Stimulated activated CD4-positive, alpha-beta T cell treated with anti-CD3 and anti-CD28 coated beads, Interleukin-2, amount 100 ng/mL, for 24 hours (primary cell): ENCODE data around the gene EVA1A.

Experiments
- DNase-seq, 2 donors: peaks; one replicate each; pipeline ENCODE4 v3.0.0-alpha.2; 2020

Gene EVA1A

DNA sequence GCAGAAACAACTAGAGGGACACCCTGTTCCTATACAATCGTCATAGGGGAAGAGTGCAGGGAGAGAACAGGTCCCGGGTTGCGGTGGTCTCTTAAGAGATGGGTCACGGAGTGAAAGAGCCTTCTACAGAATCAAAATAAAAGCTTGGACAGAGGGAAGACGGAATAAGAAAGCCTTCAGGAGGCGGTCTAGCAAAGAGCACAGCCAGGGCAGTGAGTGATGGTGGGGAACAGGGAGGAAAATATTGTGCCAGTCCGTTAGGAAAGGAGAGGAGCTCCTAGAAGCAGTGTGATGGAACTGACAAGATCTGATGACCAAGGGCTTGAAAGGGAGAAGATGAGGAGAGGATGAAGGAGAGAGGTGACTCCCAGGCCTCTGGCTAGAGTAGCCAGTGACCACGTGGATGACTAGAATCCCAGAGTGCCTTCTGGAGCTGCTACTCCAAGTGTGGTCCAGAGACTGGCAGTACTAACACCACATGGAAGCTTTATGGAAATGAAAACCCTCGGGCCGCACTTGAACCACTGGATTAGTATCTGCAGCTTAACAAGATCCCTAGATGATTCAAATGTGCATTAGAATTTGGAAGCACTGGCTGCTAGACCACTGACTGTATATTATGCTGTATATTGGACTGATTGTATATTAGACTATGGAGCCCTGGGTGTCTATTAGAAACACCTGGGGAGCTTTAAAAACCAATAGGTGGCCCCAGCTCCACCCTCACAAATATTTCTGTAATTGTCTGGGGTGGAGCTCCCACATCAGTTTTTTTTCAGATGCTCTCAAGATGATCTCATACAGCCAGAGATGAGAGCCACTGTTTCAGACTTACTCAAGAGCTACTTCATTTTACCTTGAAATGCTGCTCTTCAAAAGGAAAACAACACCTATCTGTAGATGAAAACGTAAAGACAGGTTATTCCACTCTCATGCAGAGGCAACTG, 1.1 kb upstream of the EVA1A start:
- no peak for DNase-seq

DNA sequence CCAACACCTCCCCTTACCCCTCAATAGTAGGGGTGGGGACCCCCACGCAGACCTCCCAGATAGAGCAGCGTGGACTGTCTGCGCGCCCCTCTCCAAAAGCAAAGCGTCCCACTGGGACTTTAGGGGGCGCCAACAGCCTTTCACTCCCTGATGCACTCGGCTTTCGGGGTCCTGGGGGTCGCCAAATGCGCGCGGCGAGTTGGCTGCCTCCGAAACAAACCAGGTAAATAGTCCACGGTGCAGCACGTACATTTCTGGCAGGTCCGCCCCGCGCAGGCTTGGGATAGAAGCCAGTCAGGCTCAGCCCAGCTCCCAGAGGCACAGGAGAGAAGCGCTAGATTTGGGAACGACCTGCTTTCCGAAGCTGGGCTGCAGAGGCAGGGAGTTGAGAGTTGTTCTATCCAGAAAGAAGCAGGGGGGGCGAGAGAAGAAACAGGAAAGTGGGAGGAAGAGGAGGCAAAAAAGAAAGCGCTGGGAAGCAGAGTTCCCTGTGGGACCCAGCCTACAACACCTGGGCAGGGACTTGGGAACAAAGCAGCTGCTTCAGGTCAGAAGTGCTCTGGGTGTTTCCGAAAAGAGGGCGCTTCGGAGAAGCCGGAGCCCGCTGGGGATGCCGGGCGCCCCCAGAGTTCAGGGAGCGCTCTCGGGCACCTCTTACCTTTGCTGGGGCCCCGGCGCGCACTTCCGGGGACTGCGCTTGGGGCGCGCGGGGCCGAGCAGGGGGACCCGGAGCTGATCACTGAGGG, 544 bp downstream of the EVA1A start:
- peak in 1 of 2 donors; percentile 19 for DNase-seq

DNA sequence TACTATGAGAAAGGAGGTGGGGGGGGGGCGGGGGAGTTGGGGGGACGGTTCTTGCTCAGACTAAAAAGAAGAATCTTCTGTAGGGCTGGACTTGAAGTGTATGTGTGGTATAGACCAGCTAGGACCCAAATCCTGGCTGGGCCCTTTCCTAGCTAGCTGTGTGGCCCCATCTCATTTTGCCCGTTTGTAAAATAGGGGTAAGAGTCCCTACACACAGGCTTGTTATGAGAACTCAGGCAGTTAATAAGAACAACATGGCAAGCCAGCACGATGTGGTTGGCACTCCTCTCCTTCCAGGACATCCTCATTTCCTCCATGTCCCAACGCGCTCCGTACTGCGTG, 1.1 kb downstream of the EVA1A start:
- DNase-seq, result no peak

GRCh38 chr2:75558786-75559679, 1.7 kb downstream of the EVA1A start:
- no peak for DNase-seq

DNA sequence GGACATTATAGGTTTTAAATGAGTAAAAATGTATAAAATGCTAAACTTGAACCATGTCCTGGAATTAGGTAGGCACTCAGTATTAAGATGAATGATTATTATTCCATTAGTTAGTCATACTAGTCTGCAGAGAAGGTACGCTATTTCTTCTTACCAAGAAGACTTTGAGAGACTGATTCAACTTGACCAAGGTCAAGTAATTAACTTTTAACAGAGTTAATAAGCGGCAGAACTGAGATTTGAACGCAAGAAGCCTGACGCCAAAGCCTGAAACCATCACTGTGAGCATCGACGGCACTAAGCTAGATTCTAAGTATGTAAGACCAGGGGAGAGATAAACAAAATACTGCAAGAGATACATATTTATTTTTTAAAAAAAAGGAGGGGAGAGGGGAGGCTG, 2.6 kb downstream of the EVA1A start:
- DNase-seq, result no peak

DNA sequence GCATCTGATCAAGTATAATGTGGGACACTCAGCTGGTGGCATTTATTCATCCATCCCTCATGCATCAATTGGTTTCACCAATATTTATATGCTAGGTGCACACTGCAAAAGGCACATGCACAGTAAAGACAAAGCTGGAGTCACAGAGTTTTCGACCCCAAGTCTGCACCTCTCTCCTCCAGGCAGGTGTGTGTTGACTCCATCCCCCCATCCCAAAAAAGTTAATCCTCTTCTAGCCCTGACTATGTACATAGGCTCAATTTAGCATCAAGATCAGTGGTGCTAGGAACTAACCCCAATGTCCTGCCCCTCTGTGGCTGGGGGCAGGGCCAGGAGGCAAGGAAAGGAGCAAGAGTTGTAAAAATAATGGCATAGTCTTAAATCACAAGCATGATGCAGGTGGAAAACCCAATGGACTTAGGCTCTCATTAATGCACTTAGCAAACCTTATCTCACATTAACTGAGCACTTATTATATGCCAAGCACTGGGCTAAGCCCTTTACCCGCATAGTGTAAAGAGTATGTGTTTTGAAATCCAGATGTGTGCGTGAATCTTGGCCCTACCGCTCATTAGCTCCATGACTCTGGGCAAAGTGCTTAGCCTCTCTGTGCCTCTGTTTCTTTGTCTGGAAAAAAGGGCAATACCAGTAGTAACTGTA, 3.1 kb downstream of the EVA1A start:
- DNase-seq, result no peak

DNA sequence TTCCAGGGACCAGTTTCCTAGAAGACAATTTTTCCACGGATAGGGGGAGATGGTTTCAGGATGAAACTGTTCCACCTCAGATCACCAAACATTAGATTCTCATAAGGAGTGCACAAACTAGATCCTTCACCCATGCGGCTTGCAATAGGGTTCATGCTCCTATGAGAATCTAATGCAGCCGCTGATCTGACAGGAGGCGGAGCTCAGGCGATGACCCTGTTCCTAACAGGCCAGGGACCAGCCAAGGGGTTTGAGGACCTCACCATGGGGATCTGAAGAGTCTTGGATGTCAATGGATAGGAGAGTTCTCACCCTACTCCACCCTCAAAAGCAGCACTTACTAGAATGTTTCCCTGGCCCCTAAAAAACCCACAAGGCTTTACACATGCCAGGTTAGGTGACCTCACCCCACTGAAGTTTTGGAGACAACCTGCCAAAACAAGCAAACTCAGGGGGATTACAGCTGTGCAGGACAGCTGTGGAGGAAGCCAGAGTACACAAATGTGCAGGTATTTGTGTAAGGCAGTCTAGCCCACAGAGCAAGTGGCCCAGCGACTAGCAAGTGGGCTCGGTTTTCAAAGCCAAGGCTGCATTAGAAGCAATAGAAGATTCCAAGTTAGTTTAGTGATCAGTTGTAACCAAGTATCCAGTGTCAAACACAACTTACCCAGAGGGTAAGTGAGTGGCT, 3.9 kb downstream of the EVA1A start:
- DNase-seq, result no peak

GRCh38 chr2:75555701-75556100, 5.0 kb downstream of the EVA1A start:
- DNase-seq, result no peak

DNA sequence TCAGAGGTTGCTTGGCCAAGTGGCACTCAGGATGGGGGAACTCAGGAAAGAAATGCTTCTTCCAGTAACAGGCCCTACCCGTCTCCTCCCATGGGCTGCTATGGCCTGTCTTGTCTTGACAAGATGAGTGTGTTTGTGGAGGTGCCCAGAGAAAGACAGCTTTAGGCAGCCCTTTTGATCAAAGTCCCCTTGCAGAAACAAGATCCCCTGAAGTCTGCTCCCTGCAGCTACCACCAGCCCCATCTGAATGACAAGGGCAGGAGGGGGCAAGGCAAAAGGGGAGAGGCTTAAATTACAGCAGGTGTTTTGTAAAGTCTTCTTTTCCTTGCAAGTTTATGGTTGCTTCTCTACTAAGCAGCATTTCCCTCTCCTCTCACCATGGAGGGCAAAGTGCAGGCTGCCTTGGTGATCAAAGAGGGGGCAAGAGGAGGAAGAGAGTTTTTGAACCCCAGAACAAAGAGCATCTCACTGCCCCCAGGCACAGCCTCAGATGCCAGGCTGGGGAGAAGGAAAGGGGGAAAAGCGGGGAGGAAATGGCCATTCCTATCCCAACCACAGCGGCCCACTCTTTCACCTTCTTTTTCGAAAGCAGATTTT, 6.7 kb downstream of the EVA1A start:
- no peak for DNase-seq

GRCh38 chr2:75552222-75552621, 8.5 kb downstream of the EVA1A start:
- no peak for DNase-seq

DNA sequence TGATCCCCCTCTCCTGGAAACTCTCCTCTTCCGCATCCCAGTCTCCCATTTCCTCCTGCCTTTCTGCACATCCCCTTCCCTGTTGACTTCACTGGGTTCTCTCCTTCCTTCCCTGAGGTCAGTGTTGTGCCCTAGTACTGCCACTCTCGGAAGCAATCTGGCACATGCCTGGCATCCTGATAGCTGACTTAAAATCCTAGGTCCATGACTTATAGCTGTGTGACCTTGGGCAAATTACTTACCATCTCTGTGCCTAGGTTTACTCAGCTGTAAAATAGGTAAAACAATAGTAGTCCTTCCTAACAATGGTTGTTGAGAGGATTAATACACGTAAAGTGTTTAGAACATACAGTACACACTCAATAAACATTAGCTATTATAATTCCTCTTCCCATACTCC, 9.3 kb downstream of the EVA1A start:
- no peak for DNase-seq

DNA sequence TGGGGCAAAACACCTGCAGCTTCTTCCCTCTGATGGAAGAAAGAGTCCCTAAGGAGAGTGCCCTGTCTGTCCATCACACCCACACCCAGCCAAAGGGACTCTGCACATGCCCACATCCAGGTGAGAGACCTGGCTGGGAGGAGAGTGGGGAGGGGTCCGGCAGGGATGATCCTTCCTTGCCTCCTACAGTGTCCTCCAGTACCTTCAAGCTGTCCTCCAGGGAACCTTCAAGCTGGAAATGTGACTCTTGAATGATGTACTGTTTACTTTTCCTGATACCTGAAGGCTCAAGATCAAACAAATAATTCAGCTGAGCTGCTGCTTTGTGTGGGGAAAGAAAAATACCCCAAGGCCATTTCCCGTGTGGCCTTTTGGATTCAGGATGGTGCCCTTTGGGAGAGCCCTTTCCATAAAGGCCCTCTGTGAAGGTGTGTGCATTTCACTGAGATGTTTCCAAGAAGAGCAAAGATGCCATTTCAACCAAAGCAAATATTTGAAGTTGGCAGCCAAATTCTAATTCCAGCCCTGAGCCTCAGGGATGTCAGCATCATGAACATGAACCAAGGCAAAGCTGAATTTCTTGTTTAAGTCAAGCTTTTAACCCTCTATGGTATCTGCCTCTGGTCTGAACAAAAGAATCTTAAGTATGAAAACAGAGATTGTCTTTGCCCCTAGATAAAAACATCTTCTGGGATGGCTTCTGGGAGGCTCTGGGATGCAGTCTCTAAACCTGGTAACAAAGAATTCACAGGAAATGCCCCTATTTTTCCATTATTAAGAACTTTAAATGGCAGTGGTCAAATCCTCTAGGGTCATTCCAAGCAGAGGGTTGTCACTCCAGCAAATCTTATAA, 11.1 kb downstream of the EVA1A start:
- no peak for DNase-seq

GRCh38 chr2:75548036-75548573, 12.6 kb downstream of the EVA1A start:
- no peak for DNase-seq

- DNase-seq, result no peak
Observed at GRCh38 chr2:75547345-75548035, 13.2 kb downstream of the EVA1A start.

DNA sequence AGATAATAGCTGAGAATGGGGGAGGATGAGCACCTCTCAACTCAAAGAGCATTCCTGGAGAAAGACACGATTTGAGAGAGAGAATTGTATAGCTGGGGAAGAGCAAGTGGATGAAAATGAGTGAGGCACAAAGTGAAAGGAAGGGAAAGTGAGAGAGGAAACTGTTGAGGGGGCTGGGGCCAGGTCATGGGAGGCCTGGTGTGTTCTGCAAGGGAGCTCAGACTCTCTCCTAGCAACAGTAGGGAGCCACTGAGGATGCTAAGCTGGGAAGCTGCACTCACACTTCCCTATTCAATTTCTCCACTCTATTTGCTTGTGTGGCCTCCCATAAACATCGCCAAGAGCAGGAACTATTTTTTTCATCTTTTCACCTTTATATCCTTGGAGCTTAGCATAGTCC, 14.8 kb downstream of the EVA1A start:
- no peak for DNase-seq

GRCh38 chr2:75545387-75545786, 15.4 kb downstream of the EVA1A start:
- DNase-seq, result no peak

DNA sequence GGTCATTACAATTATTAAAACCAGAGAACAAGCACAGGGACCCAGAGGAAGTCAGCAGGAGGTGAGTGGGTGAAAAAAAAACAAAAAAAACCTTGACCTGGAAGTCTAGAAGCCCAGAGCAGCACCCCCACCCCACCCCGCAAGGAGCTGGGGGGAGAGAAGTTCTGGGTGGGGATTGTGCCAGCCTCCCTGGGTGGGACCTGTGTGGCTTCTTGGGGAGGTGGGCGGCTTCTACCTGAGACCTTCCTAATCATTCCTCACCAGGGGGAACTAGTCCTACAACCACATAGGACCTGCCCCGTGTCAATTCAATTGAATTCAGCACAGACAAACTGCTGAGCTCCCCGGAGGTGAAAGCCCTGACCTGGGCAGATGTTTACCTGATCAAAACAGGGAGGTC, 17.3 kb downstream of the EVA1A start:
- no peak for DNase-seq

- no peak for DNase-seq
Observed at GRCh38 chr2:75541430-75541829, 19.3 kb downstream of the EVA1A start.

DNA sequence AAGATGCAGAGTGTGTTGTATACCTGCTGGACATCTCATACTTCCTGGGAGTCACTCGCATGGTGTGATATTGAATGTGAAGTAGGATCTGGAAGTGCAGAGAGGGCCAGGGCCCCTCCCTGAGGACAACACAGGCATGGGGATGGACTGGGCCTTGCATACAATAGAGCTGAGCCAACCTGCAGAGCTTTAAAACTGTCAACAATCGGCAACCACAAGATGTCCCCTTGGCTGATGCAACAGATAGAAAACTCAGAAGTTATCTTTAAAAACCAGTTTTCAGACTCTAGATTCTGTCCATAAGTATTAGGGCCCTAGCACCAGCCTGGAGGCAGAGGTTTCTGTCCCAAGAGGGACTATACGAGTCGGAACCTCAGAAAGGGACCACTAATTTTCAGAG, 19.7 kb downstream of the EVA1A start:
- DNase-seq, result no peak
